Endothelial cell of hepatic sinusoid (primary cell): Measurements from ENCODE around the gene SLC31A1.
"Not testable (repeated sequence)": the region's sequence is repeated elsewhere in the genome, so short reads cannot be mapped to it uniquely, and the experiment has no call there.

Experiments
- in situ Hi-C: cut with HindIII; loops from 2 replicates; pipeline ENCODE4 v1.10.0; 2017; ENCODE audit warnings: low sequenced_read_pairs

The SLC31A1 gene

GRCh38 chr9:113258282-113258681 lies 36.9 kb downstream of the SLC31A1 start:
- in situ Hi-C loops: no loop called here

GRCh38 chr9:113261917-113262671 lies 40.8 kb downstream of the SLC31A1 start:
- in situ Hi-C loops: no loop called here

- in situ Hi-C loops: no loop called here
Measured at GRCh38 chr9:113266174-113266573, 44.8 kb downstream of the SLC31A1 start.

- in situ Hi-C loops: no loop called here
Measured at GRCh38 chr9:113267911-113268566, 46.7 kb downstream of the SLC31A1 start.

- in situ Hi-C loops: no loop called here
Measured at GRCh38 chr9:113269355-113269754, 48.0 kb downstream of the SLC31A1 start.

- in situ Hi-C loops: no loop called here
Measured at GRCh38 chr9:113269871-113270270, 48.5 kb downstream of the SLC31A1 start.

GRCh38 chr9:113274474-113275156 lies 53.3 kb downstream of the SLC31A1 start:
- in situ Hi-C loops: no loop called here

GRCh38 chr9:113275157-113276131 lies 54.1 kb downstream of the SLC31A1 start, which contains the start of the genes CDC26 and PRPF4:
Gene CDC26, minus strand, starts transcription at chr9:113275572. Its CDS starts 3,065 bp downstream, at chr9:113272507.
Gene PRPF4, plus strand, starts transcription at chr9:113275658. Its CDS starts 86 bp downstream, at chr9:113275744.
- in situ Hi-C loops: no loop called here

- in situ Hi-C loops: no loop called here
Measured at GRCh38 chr9:113278840-113279239, 57.5 kb downstream of the SLC31A1 start.

- in situ Hi-C loops: loop anchor here (5.0 kb wide), 1 partner anchor 51 kb away; no protein-coding TSS in a partner anchor
Measured at GRCh38 chr9:113281356-113281755, 60.0 kb downstream of the SLC31A1 start.

- in situ Hi-C loops: no loop called here
Measured at GRCh38 chr9:113289091-113289490, 67.7 kb downstream of the SLC31A1 start.

GRCh38 chr9:113290052-113290607 lies 68.8 kb downstream of the SLC31A1 start:
- in situ Hi-C loops: no loop called here

GRCh38 chr9:113293285-113293878 lies 72.0 kb downstream of the SLC31A1 start:
- in situ Hi-C loops: no loop called here

GRCh38 chr9:113296247-113296646 lies 74.9 kb downstream of the SLC31A1 start:
- in situ Hi-C loops: not testable (repeated sequence)

GRCh38 chr9:113296796-113297558 lies 75.6 kb downstream of the SLC31A1 start:
- in situ Hi-C loops: no loop called here

GRCh38 chr9:113298311-113298710 lies 77.0 kb downstream of the SLC31A1 start:
- in situ Hi-C loops: no loop called here

- in situ Hi-C loops: no loop called here
Measured at GRCh38 chr9:113298924-113299770, 77.8 kb downstream of the SLC31A1 start.

GRCh38 chr9:113299800-113300292 lies 78.5 kb downstream of the SLC31A1 start:
- in situ Hi-C loops: loop anchor here (5.0 kb wide), 1 partner anchor 37 kb away; no protein-coding TSS in a partner anchor
